Neutrophil (primary cell): ENCODE results near the gene SLC25A21.

ENCODE experiments used
- H3K27ac ChIP-seq: fragments of 200-600 bp; sonication (generic); 2 replicates; pipeline ENCODE4 v1.5.1; 2016; ENCODE audit warnings: mild to moderate bottlenecking, moderate library complexity
- H3K27me3 ChIP-seq: fragments of 200-600 bp; sonication (generic); 2 replicates; pipeline ENCODE4 v1.6.0; 2016; ENCODE audit warnings: mild to moderate bottlenecking
- H3K36me3 ChIP-seq: fragments of 200-600 bp; sonication (generic); 2 replicates; pipeline ENCODE4 v1.5.1; 2017
- H3K4me1 ChIP-seq, 2 experiments: fragments of 200-600 bp in 1 of 2; sonication (generic) in 1 of 2; 1 replicate in 1 of 2; 2 replicates in 1 of 2; pipeline versions ENCODE4 v1.5.1 to v1.6.1; 2013 to 2016; ENCODE audit warnings: low read depth in 1 of 2, low read length in 1 of 2, mild to moderate bottlenecking in 1 of 2, moderate library complexity in 1 of 2; ENCODE audit not compliant: control insufficient read depth in 1 of 2, insufficient read depth in 1 of 2
- H3K4me3 ChIP-seq, 2 experiments: fragments of 200-600 bp in 1 of 2; sonication (generic) in 1 of 2; 1 replicate in 1 of 2; 2 replicates in 1 of 2; pipeline ENCODE4 v1.5.1; 2013 to 2016; ENCODE audit warnings: low read depth in 1 of 2, low read length in 1 of 2, mild to moderate bottlenecking in 1 of 2, moderate library complexity in 1 of 2
- H3K9me3 ChIP-seq: fragments of 200-600 bp; sonication (generic); 2 replicates; pipeline ENCODE4 v1.5.1; 2016
- TF ChIP-seq, protein P1 (sequence below): fragments of 200-600 bp; sonication (generic); IDR thresholded peaks from 2 replicates; pipeline ENCODE4 v1.5.1; 2016; ENCODE audit warnings: antibody characterized with exemption

SLC25A21 gene

DNA sequence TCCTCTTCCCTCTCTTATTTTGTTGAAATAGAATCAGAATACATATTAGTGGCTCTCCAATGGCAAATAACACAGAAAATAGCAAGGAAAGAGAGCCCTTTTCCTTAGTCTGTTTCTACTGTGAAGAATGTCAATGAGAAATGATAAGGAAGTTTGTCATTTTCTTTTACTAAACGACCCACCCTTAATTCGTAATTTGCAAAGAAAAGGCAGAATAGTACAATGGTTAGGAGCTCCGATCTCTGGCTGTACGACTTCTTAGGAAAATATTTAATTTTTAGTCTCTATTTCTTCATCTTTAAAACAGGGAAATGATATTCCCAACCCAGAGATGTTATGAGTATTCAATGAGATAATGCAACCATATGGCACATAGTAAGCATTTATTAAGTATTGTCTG is 504.7 kb downstream of the SLC25A21 start:
- H3K4me3 ChIP-seq: no peak overlapping the region
- peaks cover 97% of the 10 kb centered on the region for H3K27me3 ChIP-seq

GRCh38 chr14:36666416-36667206 is 505.8 kb downstream of the SLC25A21 start:
- H3K4me1 ChIP-seq: no peaks in the 10 kb centered on the region
- TF ChIP-seq, protein P1, sequence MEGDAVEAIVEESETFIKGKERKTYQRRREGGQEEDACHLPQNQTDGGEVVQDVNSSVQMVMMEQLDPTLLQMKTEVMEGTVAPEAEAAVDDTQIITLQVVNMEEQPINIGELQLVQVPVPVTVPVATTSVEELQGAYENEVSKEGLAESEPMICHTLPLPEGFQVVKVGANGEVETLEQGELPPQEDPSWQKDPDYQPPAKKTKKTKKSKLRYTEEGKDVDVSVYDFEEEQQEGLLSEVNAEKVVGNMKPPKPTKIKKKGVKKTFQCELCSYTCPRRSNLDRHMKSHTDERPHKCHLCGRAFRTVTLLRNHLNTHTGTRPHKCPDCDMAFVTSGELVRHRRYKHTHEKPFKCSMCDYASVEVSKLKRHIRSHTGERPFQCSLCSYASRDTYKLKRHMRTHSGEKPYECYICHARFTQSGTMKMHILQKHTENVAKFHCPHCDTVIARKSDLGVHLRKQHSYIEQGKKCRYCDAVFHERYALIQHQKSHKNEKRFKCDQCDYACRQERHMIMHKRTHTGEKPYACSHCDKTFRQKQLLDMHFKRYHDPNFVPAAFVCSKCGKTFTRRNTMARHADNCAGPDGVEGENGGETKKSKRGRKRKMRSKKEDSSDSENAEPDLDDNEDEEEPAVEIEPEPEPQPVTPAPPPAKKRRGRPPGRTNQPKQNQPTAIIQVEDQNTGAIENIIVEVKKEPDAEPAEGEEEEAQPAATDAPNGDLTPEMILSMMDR: no peak
- no peak overlapping the region for H3K4me3 ChIP-seq

More for the DNA sequence above, 504.7 kb downstream of the SLC25A21 start:
- H3K4me1 ChIP-seq: no peaks in the 10 kb centered on the region
- H3K36me3 ChIP-seq: no peaks in the 10 kb centered on the region
- no peaks in the 10 kb centered on the region for H3K9me3 ChIP-seq
- TF ChIP-seq, protein P1: no peak
- H3K27ac ChIP-seq: no peak overlapping the region

DNA sequence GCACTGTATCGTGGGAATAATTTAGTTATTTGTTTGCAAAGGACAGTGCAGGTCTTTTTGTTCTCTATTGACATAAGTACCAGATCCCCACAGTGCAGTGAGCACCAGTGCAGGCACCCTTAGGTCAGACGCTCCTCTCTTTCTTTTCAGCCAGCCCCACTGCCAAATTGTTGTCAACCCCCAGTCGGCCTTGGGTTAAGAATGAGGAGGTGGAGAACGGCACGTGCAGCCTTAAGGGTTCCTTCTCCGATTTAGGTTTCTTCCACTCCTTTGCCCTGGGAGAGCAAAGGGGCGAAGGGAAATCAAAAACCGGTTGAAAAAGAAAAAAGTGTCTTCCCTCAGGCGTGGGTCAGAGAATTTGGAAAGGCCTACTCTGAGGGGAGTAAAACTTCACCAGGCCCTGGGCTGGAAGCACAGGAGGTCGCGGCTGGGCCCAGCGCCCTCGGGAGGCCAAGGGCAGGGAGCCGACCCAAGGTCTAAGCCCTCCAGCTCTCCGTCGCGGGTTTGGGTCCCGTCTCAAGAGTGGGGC is 506.5 kb downstream of the SLC25A21 start:
- no peaks in the 10 kb centered on the region for H3K4me1 ChIP-seq
- no peak overlapping the region for H3K4me3 ChIP-seq
- H3K27me3 ChIP-seq: peaks cover 100% of the 10 kb centered on the region
- H3K9me3 ChIP-seq: no peaks in the 10 kb centered on the region
- no peak overlapping the region for H3K27ac ChIP-seq
- TF ChIP-seq, protein P1: no peak
- H3K36me3 ChIP-seq: no peaks in the 10 kb centered on the region

More at GRCh38 chr14:36666416-36667206, 505.8 kb downstream of the SLC25A21 start:
- Histone ChIP-seq H3K27ac (no peak overlapping the region), H3K27me3 (peaks cover 100% of the 10 kb centered on the region), H3K36me3 (no peaks in the 10 kb centered on the region), H3K9me3 (no peaks in the 10 kb centered on the region)

GRCh38 chr14:36664322-36665193 is 507.8 kb downstream of the SLC25A21 start:
- H3K27me3 ChIP-seq: peaks cover 100% of the 10 kb centered on the region
- H3K4me1 ChIP-seq: no peaks in the 10 kb centered on the region
- H3K9me3 ChIP-seq: no peaks in the 10 kb centered on the region

More at GRCh38 chr14:36664322-36665193, 507.8 kb downstream of the SLC25A21 start:
- Histone ChIP-seq H3K4me3 (no peak overlapping the region), H3K36me3 (no peaks in the 10 kb centered on the region), H3K27ac (no peak overlapping the region)
- TF ChIP-seq, protein P1: no peak
